HepG2 (cell line): Measurements from ENCODE around the gene ZFP1. TPM values are rescaled to one million over a fixed set of nuclear protein-coding genes. Genes with fewer than 3 reads are reported as not detected.
A peak's percentile ranks its signal among the peaks of the same experiment; 100 is the strongest.

Experiments
- ATAC-seq: fragments of 200-7000 bp; cut with Tn5 transposase; 3 replicates; pipeline ENCODE4 v1.9.1; 2020; ENCODE audit warnings: mild to moderate bottlenecking, moderate library complexity
- BruUV-seq: library from RNA; stranded (reverse); fragments of 400-500 nt; replicated peaks from 2 replicates; lab custom pipeline; 2021; lab: Mats Ljungman, UMichigan
- CTCF ChIA-PET: fragments of 300-600 bp; formaldehyde crosslinking; extraction: SDS; loops from one replicate; lab custom pipeline; 2021; ENCODE audit warnings: low total read pairs, inconsistent platforms, low intra/inter-chr PET ratio; lab: Yijun Ruan, JAX
- POLR2A ChIA-PET: fragments of 350-600 bp; sonication (Branson Sonifier 250); formaldehyde crosslinking; loops from one replicate; lab custom pipeline; 2020; ENCODE audit warnings: antibody characterized with exemption, inconsistent platforms; lab: Yijun Ruan, JAX
- DNase-seq: peaks from one replicate; pipeline ENCODE4 v3.0.0-alpha.2; 2015; ENCODE audit warnings: low spot score
- FAIRE-seq: peaks from 3 replicates; lab custom pipeline; 2011; peaks lifted over from hg19 to GRCh38; lab: Jason Lieb, UNC
- H2AFZ ChIP-seq: one replicate; pipeline ENCODE4 v1.6.1; 2011; ENCODE audit warnings: low read length, inconsistent platforms
- H3K27ac ChIP-seq: fragments of 300-600 bp; 3 replicates; pipeline ENCODE4 v1.8.0; 2011; ENCODE audit warnings: mixed run types, mild to moderate bottlenecking, mixed read lengths, low read length, inconsistent platforms; ENCODE audit not compliant: insufficient read depth; ENCODE audit errors: extremely low read length
- H3K27me3 ChIP-seq, 2 experiments: fragments of 200-600 bp in 1 of 2; 2 replicates in 1 of 2; 3 replicates in 1 of 2; pipeline versions ENCODE4 v1.6.0 to v1.8.0; 2011; ENCODE audit warnings: low read length in 2 of 2, mild to moderate bottlenecking in 2 of 2, moderate library complexity in 2 of 2, inconsistent platforms in 1 of 2; ENCODE audit not compliant: insufficient read depth in 2 of 2, control insufficient read depth in 1 of 2
- H3K36me3 ChIP-seq, 2 experiments: fragments of 200-600 bp in 1 of 2; replicated peaks in 1 of 2; 2 replicates in 1 of 2; 3 replicates in 1 of 2; pipeline versions ENCODE4 v1.5.1 to v1.8.0; 2011; ENCODE audit warnings: low read length in 2 of 2, inconsistent platforms in 1 of 2; ENCODE audit not compliant: insufficient read depth in 2 of 2, control insufficient read depth in 1 of 2
- H3K4me1 ChIP-seq: 2 replicates; pipeline ENCODE4 v1.5.1; 2012; ENCODE audit warnings: low read length, inconsistent platforms; ENCODE audit not compliant: insufficient read depth
- H3K4me2 ChIP-seq: 2 replicates; pipeline ENCODE4 v1.6.0; 2011; ENCODE audit warnings: low read depth, low read length, inconsistent platforms
- H3K4me3 ChIP-seq, 3 experiments: fragments of 200-600 bp in 1 of 3; sonication (generic), shearing (Covaris generic) in 1 of 3; replicated peaks in 1 of 3; 2 replicates each; pipeline ENCODE4 v1.5.1; 2011 to 2016; ENCODE audit warnings: low read length in 3 of 3, inconsistent platforms in 2 of 3, low read depth in 2 of 3, mild to moderate bottlenecking in 2 of 3, control low read depth in 1 of 3, mixed read lengths in 1 of 3; ENCODE audit not compliant: insufficient read depth in 1 of 3
- H3K79me2 ChIP-seq: one replicate; pipeline ENCODE4 v1.6.1; 2011; ENCODE audit warnings: low read length, inconsistent platforms; ENCODE audit not compliant: insufficient read depth
- H3K9ac ChIP-seq: 2 replicates; pipeline ENCODE4 v1.6.0; 2011; ENCODE audit warnings: mild to moderate bottlenecking, low read depth, low read length, inconsistent platforms; ENCODE audit not compliant: insufficient read depth
- H3K9me3 ChIP-seq: 2 replicates; pipeline ENCODE4 v1.5.1; 2012; ENCODE audit warnings: mild to moderate bottlenecking, low read length
- H4K20me1 ChIP-seq: 2 replicates; pipeline ENCODE4 v1.6.0; 2011; ENCODE audit warnings: inconsistent platforms, mild to moderate bottlenecking, low read length, moderate library complexity; ENCODE audit not compliant: insufficient read depth
- BRD4 ChIP-seq: sonication (generic); formaldehyde crosslinking; IDR thresholded peaks from 2 replicates; pipeline ENCODE4 v1.4.0; 2020; ENCODE audit warnings: missing genetic modification reagents
- FOSL2 ChIP-seq: sonication (generic); formaldehyde crosslinking; IDR thresholded peaks from 2 replicates; pipeline ENCODE4 v1.4.0; 2020; ENCODE audit warnings: missing genetic modification reagents
- KAT8 ChIP-seq: IDR thresholded peaks from 2 replicates; pipeline ENCODE4 v1.6.1; 2016; ENCODE audit warnings: missing genetic modification reagents, missing compliant biosample characterization
- MED13 ChIP-seq: sonication (generic); formaldehyde crosslinking; IDR thresholded peaks from 2 replicates; pipeline ENCODE4 v1.5.0; 2020; ENCODE audit warnings: missing genetic modification reagents
- MIER2 ChIP-seq: IDR thresholded peaks from 2 replicates; pipeline ENCODE4 v1.6.1; 2016; ENCODE audit warnings: missing biosample characterization, missing genetic modification reagents
- NR3C1 ChIP-seq: sonication (generic); formaldehyde crosslinking; IDR thresholded peaks from 2 replicates; pipeline ENCODE4 v1.4.0; 2020; ENCODE audit warnings: missing genetic modification reagents
- SMYD3 ChIP-seq: sonication (generic); formaldehyde crosslinking; IDR thresholded peaks from 2 replicates; pipeline ENCODE4 v1.8.1; 2023; ENCODE audit warnings: mild to moderate bottlenecking, missing genetic modification reagents
- ZBTB20 ChIP-seq: sonication (generic); formaldehyde crosslinking; IDR thresholded peaks from 2 replicates; pipeline ENCODE4 v1.8.1; 2023; ENCODE audit warnings: missing genetic modification reagents, low read depth, mild to moderate bottlenecking, borderline replicate concordance
- ZBTB34 ChIP-seq: sonication (generic); formaldehyde crosslinking; IDR thresholded peaks from 2 replicates; pipeline ENCODE4 v1.8.0; 2022; ENCODE audit warnings: mild to moderate bottlenecking, missing genetic modification reagents
- ZFP36L1 ChIP-seq: sonication (generic); formaldehyde crosslinking; IDR thresholded peaks from 2 replicates; pipeline ENCODE4 v1.8.0; 2022; ENCODE audit warnings: mild to moderate bottlenecking, missing genetic modification reagents, moderate library complexity
- ZFP90 ChIP-seq: sonication (generic); formaldehyde crosslinking; IDR thresholded peaks from 2 replicates; pipeline ENCODE4 v1.8.0; 2022; ENCODE audit warnings: missing genetic modification reagents, mild to moderate bottlenecking, inconsistent platforms, borderline replicate concordance
- ZKSCAN5 ChIP-seq: sonication (generic); formaldehyde crosslinking; IDR thresholded peaks from 2 replicates; pipeline ENCODE4 v1.5.1; 2020; ENCODE audit warnings: mild to moderate bottlenecking, missing genetic modification reagents
- ZNF501 ChIP-seq: sonication (generic); formaldehyde crosslinking; IDR thresholded peaks from 2 replicates; pipeline ENCODE4 v1.5.1; 2020; ENCODE audit warnings: mild to moderate bottlenecking, moderate library complexity, missing genetic modification reagents
- ZSCAN20 ChIP-seq: sonication (generic); formaldehyde crosslinking; IDR thresholded peaks from 2 replicates; pipeline ENCODE4 v1.4.0; 2020; ENCODE audit warnings: missing genetic modification reagents, mild to moderate bottlenecking, borderline replicate concordance
- WGBS: methylation state at CpG from one replicate; pipeline ENCODE4 v1.1.6; 2017; ENCODE audit warnings: low lambda C conversion rate; 5-methylcytosine and 5-hydroxymethylcytosine counted together
- in situ Hi-C: cut with HindIII; loops from 2 replicates; pipeline ENCODE4 v1.10.0; 2017; ENCODE audit warnings: low pct_unique_long_range_greater_than_20kb; ENCODE audit not compliant: extremely low pct_ligation_motif_present
- intact Hi-C: fragments of 100-400 bp; cut with micrococcal nuclease; formaldehyde crosslinking; loops from one replicate; pipeline ENCODE4 v1.10.0; 2022; ENCODE audit not compliant: unreplicated experiment
- polyA plus RNA-seq, 8 experiments: library from polyadenylated mRNA; depleted of rRNA in 3 of 8; stranded (reverse) in 7 of 8; unstranded in 1 of 8; fragments of >200 nt; fragmentation: Illumina TruSeq in 4 of 8; extraction: Trizol in 4 of 8; gene quantifications; 2 replicates each; pipeline versions ENCODE4 v1.2.1 to v1.2.3, GENCODE V29; 2011 to 2016; ENCODE audit warnings: low read depth in 4 of 8, missing spikeins in 1 of 8, mixed read lengths in 1 of 8; ENCODE audit not compliant: insufficient read depth in 1 of 8
- total RNA-seq, 5 experiments: library from RNA; depleted of rRNA; stranded (reverse); fragments of >200 nt; fragmentation: Illumina TruSeq; extraction: Trizol; gene quantifications; 2 replicates each; pipeline ENCODE4 v1.2.3, GENCODE V29; 2016; ENCODE audit warnings: low read depth in 1 of 5
- TF ChIP-seq, protein P1 (sequence below): fragments of 450-650 bp; IDR thresholded peaks from 2 replicates; pipeline ENCODE4 v1.6.1; 2017; ENCODE audit warnings: mild to moderate bottlenecking
- TF ChIP-seq, protein P2 (sequence below): sonication (generic); formaldehyde crosslinking; IDR thresholded peaks from 2 replicates; pipeline ENCODE4 v1.4.0; 2020; ENCODE audit warnings: missing genetic modification reagents

The ZFP1 gene
- total and polyA plus RNA-seq, 2 of the 13 experiments (the other 11 are each of a cell fraction or from before 2014, with no cell fraction given) = 8.3 to 14.0 TPM

- TF ChIP-seq, protein P1, sequence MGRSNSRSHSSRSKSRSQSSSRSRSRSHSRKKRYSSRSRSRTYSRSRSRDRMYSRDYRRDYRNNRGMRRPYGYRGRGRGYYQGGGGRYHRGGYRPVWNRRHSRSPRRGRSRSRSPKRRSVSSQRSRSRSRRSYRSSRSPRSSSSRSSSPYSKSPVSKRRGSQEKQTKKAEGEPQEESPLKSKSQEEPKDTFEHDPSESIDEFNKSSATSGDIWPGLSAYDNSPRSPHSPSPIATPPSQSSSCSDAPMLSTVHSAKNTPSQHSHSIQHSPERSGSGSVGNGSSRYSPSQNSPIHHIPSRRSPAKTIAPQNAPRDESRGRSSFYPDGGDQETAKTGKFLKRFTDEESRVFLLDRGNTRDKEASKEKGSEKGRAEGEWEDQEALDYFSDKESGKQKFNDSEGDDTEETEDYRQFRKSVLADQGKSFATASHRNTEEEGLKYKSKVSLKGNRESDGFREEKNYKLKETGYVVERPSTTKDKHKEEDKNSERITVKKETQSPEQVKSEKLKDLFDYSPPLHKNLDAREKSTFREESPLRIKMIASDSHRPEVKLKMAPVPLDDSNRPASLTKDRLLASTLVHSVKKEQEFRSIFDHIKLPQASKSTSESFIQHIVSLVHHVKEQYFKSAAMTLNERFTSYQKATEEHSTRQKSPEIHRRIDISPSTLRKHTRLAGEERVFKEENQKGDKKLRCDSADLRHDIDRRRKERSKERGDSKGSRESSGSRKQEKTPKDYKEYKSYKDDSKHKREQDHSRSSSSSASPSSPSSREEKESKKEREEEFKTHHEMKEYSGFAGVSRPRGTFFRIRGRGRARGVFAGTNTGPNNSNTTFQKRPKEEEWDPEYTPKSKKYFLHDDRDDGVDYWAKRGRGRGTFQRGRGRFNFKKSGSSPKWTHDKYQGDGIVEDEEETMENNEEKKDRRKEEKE = no peak
Measured at GRCh38 chr16:75116081-75116910, 32.0 kb upstream of the ZFP1 start, which contains the start of gene LDHD (continued).

GRCh38 chr16:75116911-75117245 lies 31.4 kb upstream of the ZFP1 start:
- Histone ChIP-seq H3K4me3 (peak overlapping the region; percentile 56 to 83 (median 59)), H3K27me3 (no peaks in the 10 kb centered on the region; a peak in 1 of 5 replicates), H3K4me1 (peaks cover 72% of the 10 kb centered on the region), H3K9ac (peak overlapping the region; percentile 75), H4K20me1 (no peaks in the 10 kb centered on the region), H3K27ac (peak overlapping the region; percentile 48), H3K79me2 (peaks cover 23% of the 10 kb centered on the region), H2AFZ (peak overlapping the region; percentile 65), H3K36me3 (0 out of 5 replicates have a peak, but pooled peaks cover 0 to 2% of the 10 kb centered on the region in 2 experiments), H3K4me2 (peak overlapping the region; percentile 79), H3K9me3 (peaks cover 12% of the 10 kb centered on the region)
- no TSS peak for BruUV-seq
- intact Hi-C loops = loop anchor here (1.0 kb wide), 1 partner anchor 31 kb away; the partner anchor contains the start of gene ZFP1
- no peak for FAIRE-seq
- DNase-seq = no peak
- CTCF ChIA-PET = no interaction called here
- ATAC-seq = no peak
- in situ Hi-C loops = no loop called here
- 0% methylated on average over 3 of the region's 3 CpGs for WGBS
- POLR2A ChIA-PET = interaction anchor here (0.6 to 1.5 kb wide), 7 partner anchors 9 to 132 kb away, joined by 3 to 13 read pairs (median 7); partner anchors contain the start of genes WDR59 and ZNRF1
- TF ChIP-seq NR3C1 (CRISPR knock-in tag) (no peak), ZFP90 (CRISPR knock-in tag) (no peak), ZKSCAN5 (CRISPR knock-in tag) (0 out of 2 replicates have a peak, but pooled peaks have one; percentile 12), ZBTB34 (0 out of 2 replicates have a peak, but pooled peaks have one; percentile 20), BRD4 (CRISPR knock-in tag) (0 out of 2 replicates have a peak, but pooled peaks have one; percentile 6), SMYD3 (CRISPR knock-in tag) (0 out of 2 replicates have a peak, but pooled peaks have one; percentile 47), ZBTB20 (CRISPR knock-in tag) (0 out of 2 replicates have a peak, but pooled peaks have one; percentile 4), ZSCAN20 (0 out of 2 replicates have a peak, but pooled peaks have one; percentile 26), MIER2 (no peak), MED13 (0 out of 2 replicates have a peak, but pooled peaks have one; percentile 55), ZFP36L1 (0 out of 2 replicates have a peak, but pooled peaks have one; percentile 46), ZNF501 (CRISPR knock-in tag) (peak; percentile 18; the same call in 1 of the 2 replicates), KAT8 (CRISPR knock-in tag) (0 out of 2 replicates have a peak, but pooled peaks have one; percentile 10), FOSL2 (no peak)
- TF ChIP-seq, protein P2, sequence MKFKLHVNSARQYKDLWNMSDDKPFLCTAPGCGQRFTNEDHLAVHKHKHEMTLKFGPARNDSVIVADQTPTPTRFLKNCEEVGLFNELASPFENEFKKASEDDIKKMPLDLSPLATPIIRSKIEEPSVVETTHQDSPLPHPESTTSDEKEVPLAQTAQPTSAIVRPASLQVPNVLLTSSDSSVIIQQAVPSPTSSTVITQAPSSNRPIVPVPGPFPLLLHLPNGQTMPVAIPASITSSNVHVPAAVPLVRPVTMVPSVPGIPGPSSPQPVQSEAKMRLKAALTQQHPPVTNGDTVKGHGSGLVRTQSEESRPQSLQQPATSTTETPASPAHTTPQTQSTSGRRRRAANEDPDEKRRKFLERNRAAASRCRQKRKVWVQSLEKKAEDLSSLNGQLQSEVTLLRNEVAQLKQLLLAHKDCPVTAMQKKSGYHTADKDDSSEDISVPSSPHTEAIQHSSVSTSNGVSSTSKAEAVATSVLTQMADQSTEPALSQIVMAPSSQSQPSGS (CRISPR knock-in tag) = 0 out of 2 replicates have a peak, but pooled peaks have one; percentile 8
